Transverse colon (tissue), 4 donors: ENCODE measurements around the gene KDM5A.

Experiments
- EP300 ChIP-seq: sonication (generic); formaldehyde crosslinking; IDR thresholded peaks from one replicate; pipeline ENCODE4 v1.6.1; 2017; ENCODE audit warnings: antibody characterized with exemption, low read depth
- POLR2A ChIP-seq: fragments of 450-650 bp; IDR thresholded peaks from one replicate; pipeline ENCODE4 v1.6.1; 2016; ENCODE audit warnings: antibody characterized with exemption, mild to moderate bottlenecking, moderate library complexity
- POLR2AphosphoS5 ChIP-seq, 3 donors: sonication (generic); formaldehyde crosslinking; IDR thresholded peaks; one replicate each; pipeline ENCODE4 v1.6.1; 2016; ENCODE audit warnings: antibody characterized with exemption in 3 of 3
- TF ChIP-seq, protein P1 (sequence below), 5 experiments: fragments of 200-600 bp in 3 of 5; fragments of 450-650 bp in 2 of 5; sonication (generic) in 3 of 5; IDR thresholded peaks; 1 replicate in 2 of 5; 2 replicates in 3 of 5; pipeline ENCODE4 v1.5.1; 2016 to 2017; ENCODE audit warnings: antibody characterized with exemption in 5 of 5, inconsistent platforms in 3 of 5, mild to moderate bottlenecking in 2 of 5, moderate library complexity in 1 of 5

DNA sequence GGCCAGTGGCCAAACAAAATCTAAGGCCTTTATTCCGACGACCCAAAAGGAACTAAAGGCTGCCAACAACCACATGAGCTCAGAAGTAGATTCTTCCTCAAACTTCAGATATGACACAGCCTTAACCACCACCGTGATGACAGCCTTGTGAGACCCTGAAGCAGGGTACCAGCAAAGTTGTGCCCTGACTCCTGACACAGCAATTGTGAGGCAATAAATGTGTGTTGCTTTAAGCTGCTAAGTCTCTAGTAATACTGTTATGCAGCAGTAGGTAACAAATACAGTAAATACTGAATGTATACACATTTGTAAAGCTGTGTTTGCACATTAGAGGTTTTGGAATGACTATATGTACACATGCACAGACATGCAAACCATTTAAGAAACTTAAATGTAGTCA is 115.7 kb downstream of the KDM5A start:
- TF ChIP-seq, protein P1, sequence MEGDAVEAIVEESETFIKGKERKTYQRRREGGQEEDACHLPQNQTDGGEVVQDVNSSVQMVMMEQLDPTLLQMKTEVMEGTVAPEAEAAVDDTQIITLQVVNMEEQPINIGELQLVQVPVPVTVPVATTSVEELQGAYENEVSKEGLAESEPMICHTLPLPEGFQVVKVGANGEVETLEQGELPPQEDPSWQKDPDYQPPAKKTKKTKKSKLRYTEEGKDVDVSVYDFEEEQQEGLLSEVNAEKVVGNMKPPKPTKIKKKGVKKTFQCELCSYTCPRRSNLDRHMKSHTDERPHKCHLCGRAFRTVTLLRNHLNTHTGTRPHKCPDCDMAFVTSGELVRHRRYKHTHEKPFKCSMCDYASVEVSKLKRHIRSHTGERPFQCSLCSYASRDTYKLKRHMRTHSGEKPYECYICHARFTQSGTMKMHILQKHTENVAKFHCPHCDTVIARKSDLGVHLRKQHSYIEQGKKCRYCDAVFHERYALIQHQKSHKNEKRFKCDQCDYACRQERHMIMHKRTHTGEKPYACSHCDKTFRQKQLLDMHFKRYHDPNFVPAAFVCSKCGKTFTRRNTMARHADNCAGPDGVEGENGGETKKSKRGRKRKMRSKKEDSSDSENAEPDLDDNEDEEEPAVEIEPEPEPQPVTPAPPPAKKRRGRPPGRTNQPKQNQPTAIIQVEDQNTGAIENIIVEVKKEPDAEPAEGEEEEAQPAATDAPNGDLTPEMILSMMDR (IDR thresholded peaks at IDR 0.05), result no peak
- TF ChIP-seq POLR2AphosphoS5 (IDR thresholded peaks at IDR 0.05) (no peak), POLR2A (no peak), EP300 (no peak)
